Activated CD4-positive, alpha-beta T cell treated with anti-CD3 and anti-CD28 coated beads, Interleukin-2, amount 10 ng/mL, durations not matched to agents 7 days and 5 days (primary cell): ENCODE results near the gene CTNNA3. TPM values are rescaled to one million over a fixed set of nuclear protein-coding genes. Genes with fewer than 3 reads are reported as not detected.

Experiments
- CTCF ChIA-PET: fragments of 350-600 bp; sonication (Branson Sonifier 250); formaldehyde crosslinking; loops from one replicate; lab custom pipeline; 2021; ENCODE audit warnings: antibody characterized with exemption; lab: Charles Lee
- POLR2A ChIA-PET: fragments of 350-600 bp; sonication (Branson Sonifier 250); formaldehyde crosslinking; loops from one replicate; lab custom pipeline; 2021; ENCODE audit warnings: antibody characterized with exemption; lab: Charles Lee
- DNase-seq: peaks from one replicate; pipeline ENCODE4 v3.0.0-alpha.2; 2020
- H3K27ac Mint-ChIP-seq: one replicate; pipeline ENCODE4 v1.8.0; 2021; ENCODE audit warnings: mild to moderate bottlenecking, moderate library complexity, mixed read lengths
- H3K27me3 Mint-ChIP-seq: one replicate; pipeline ENCODE4 v1.8.0; 2021; ENCODE audit warnings: mixed read lengths
- H3K36me3 Mint-ChIP-seq: one replicate; pipeline ENCODE4 v1.8.0; 2021; ENCODE audit warnings: low read depth, mixed read lengths
- H3K4me1 Mint-ChIP-seq: one replicate; pipeline ENCODE4 v1.8.0; 2021; ENCODE audit warnings: mixed read lengths
- H3K4me3 Mint-ChIP-seq: one replicate; pipeline ENCODE4 v1.8.0; 2021; ENCODE audit warnings: mild to moderate bottlenecking, moderate library complexity, mixed read lengths
- H3K9me3 Mint-ChIP-seq: one replicate; pipeline ENCODE4 v1.8.0; 2021; ENCODE audit warnings: mixed read lengths
- total RNA-seq, 2 experiments: library from RNA; stranded (reverse); gene quantifications; one replicate each; pipeline ENCODE4 v1.2.3, GENCODE V29; 2021

Gene CTNNA3
- total RNA-seq, 2 experiments from 2014 or later = 0.57 to 0.58 TPM

DNA sequence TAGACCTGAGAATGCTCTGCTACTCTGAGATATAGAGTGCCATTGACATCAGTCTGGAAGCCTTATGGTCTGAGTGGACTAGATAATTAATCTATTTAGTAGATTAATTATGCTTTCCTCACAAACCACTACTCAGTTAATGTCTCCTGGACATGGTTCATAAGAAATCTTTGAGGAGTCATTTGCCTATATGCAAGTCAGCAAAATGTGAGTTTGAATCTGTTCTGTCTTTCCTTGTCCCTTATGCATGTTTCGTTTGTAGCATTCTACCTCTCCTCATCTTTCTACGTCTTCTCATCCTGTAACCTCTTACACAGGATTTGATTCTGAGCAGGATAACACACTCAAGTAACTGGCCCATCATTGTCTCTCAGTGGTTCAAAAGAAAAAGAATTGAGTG lies 1505.6 kb downstream of the CTNNA3 start:
- no peak overlapping the region for H3K4me3 Mint-ChIP-seq
- no peaks in the 10 kb centered on the region for H3K9me3 Mint-ChIP-seq
- POLR2A ChIA-PET = no interaction called here
- no peaks in the 10 kb centered on the region for H3K4me1 Mint-ChIP-seq
- H3K27ac Mint-ChIP-seq = no peak overlapping the region
- H3K36me3 Mint-ChIP-seq = no peaks in the 10 kb centered on the region
- H3K27me3 Mint-ChIP-seq = no peaks in the 10 kb centered on the region
- no peak for DNase-seq
- CTCF ChIA-PET = no interaction called here

GRCh38 chr10:66189271-66189670 lies 1506.7 kb downstream of the CTNNA3 start:
- CTCF ChIA-PET = interaction anchor here (0.7 kb wide), 1 partner anchor 1511 kb away, joined by 3 read pairs; no protein-coding TSS in a partner anchor
- no peak for DNase-seq
- H3K27ac Mint-ChIP-seq = no peak overlapping the region
- H3K27me3 Mint-ChIP-seq = no peaks in the 10 kb centered on the region
- no peak overlapping the region for H3K4me3 Mint-ChIP-seq
- no peaks in the 10 kb centered on the region for H3K36me3 Mint-ChIP-seq
- no peaks in the 10 kb centered on the region for H3K4me1 Mint-ChIP-seq
- POLR2A ChIA-PET = no interaction called here
- no peaks in the 10 kb centered on the region for H3K9me3 Mint-ChIP-seq

GRCh38 chr10:66187053-66187733 lies 1508.8 kb downstream of the CTNNA3 start:
- H3K9me3 Mint-ChIP-seq = no peaks in the 10 kb centered on the region
- H3K36me3 Mint-ChIP-seq = no peaks in the 10 kb centered on the region
- H3K27ac Mint-ChIP-seq = no peak overlapping the region
- H3K27me3 Mint-ChIP-seq = no peaks in the 10 kb centered on the region
- ChIA-PET CTCF (no interaction called here), POLR2A (no interaction called here)
- no peaks in the 10 kb centered on the region for H3K4me1 Mint-ChIP-seq
- no peak for DNase-seq
- no peak overlapping the region for H3K4me3 Mint-ChIP-seq

GRCh38 chr10:66183028-66183427 lies 1513.0 kb downstream of the CTNNA3 start:
- Mint-ChIP-seq H3K36me3 (no peaks in the 10 kb centered on the region), H3K27me3 (no peaks in the 10 kb centered on the region), H3K9me3 (no peaks in the 10 kb centered on the region), H3K4me1 (no peaks in the 10 kb centered on the region), H3K4me3 (no peak overlapping the region), H3K27ac (no peak overlapping the region)
- DNase-seq = no peak
- POLR2A ChIA-PET = no interaction called here
- CTCF ChIA-PET = no interaction called here

GRCh38 chr10:66180581-66181318 lies 1515.2 kb downstream of the CTNNA3 start:
- no peak overlapping the region for H3K4me3 Mint-ChIP-seq
- no peaks in the 10 kb centered on the region for H3K9me3 Mint-ChIP-seq
- POLR2A ChIA-PET = no interaction called here
- H3K36me3 Mint-ChIP-seq = no peaks in the 10 kb centered on the region
- H3K4me1 Mint-ChIP-seq = no peaks in the 10 kb centered on the region
- H3K27me3 Mint-ChIP-seq = no peaks in the 10 kb centered on the region
- DNase-seq = peak; percentile 47
- CTCF ChIA-PET = interaction anchor here (0.6 kb wide), 1 partner anchor 687 kb away, joined by 3 read pairs; no protein-coding TSS in a partner anchor
- no peak overlapping the region for H3K27ac Mint-ChIP-seq

DNA sequence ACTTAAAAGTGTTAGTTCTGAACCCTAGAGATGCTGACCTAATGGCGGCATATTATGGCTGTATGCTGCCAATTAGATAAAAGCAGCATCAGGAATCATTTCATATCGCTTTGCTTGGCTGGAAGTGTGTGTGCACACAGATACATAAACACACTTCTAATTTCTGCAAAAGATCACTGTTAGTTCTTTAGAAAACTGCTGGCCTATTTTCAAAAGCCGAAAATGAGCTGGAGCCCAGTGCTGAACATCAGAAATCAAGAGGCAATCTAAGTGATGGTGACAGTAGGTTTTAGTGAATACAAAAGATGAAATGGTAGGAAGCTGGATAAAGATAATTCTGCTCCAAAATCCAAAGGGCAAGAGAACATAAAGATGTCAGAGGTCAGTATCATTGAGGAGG lies 1516.0 kb downstream of the CTNNA3 start:
- no peaks in the 10 kb centered on the region for H3K9me3 Mint-ChIP-seq
- no peaks in the 10 kb centered on the region for H3K36me3 Mint-ChIP-seq
- CTCF ChIA-PET = interaction anchor here (0.6 kb wide), 1 partner anchor 686 kb away, joined by 3 read pairs; no protein-coding TSS in a partner anchor
- no peak for DNase-seq
- POLR2A ChIA-PET = no interaction called here
- no peak overlapping the region for H3K27ac Mint-ChIP-seq
- no peaks in the 10 kb centered on the region for H3K27me3 Mint-ChIP-seq
- H3K4me3 Mint-ChIP-seq = no peak overlapping the region
- no peaks in the 10 kb centered on the region for H3K4me1 Mint-ChIP-seq

DNA sequence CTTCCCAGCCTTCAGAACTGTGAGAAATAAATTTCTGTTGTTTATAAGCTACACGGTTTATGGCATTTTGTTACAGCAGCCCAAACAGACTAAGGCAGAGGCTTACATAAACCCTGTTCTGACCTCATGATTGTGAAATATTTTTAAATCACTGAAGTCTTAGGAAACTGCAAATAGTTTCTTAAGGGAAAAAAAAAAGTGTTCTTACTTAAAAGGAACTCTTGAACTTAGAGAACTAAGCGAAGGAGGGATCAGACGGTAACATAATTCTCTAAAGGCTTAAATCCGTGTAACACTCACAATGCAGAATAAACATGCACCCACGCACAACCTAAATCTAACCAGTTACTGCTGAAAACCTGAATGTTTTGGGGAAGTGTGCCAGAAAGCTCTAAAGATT lies 1519.2 kb downstream of the CTNNA3 start:
- ChIA-PET CTCF (no interaction called here), POLR2A (no interaction called here)
- no peak for DNase-seq
- Mint-ChIP-seq H3K36me3 (no peaks in the 10 kb centered on the region), H3K27me3 (no peaks in the 10 kb centered on the region), H3K4me1 (no peaks in the 10 kb centered on the region), H3K9me3 (no peaks in the 10 kb centered on the region), H3K4me3 (no peak overlapping the region), H3K27ac (no peak overlapping the region)

GRCh38 chr10:66167816-66168215 lies 1528.2 kb downstream of the CTNNA3 start:
- Mint-ChIP-seq H3K4me3 (no peak overlapping the region), H3K4me1 (no peaks in the 10 kb centered on the region), H3K9me3 (no peaks in the 10 kb centered on the region), H3K27ac (no peak overlapping the region), H3K36me3 (no peaks in the 10 kb centered on the region), H3K27me3 (no peaks in the 10 kb centered on the region)
- CTCF ChIA-PET = no interaction called here
- POLR2A ChIA-PET = no interaction called here
- DNase-seq = no peak

DNA sequence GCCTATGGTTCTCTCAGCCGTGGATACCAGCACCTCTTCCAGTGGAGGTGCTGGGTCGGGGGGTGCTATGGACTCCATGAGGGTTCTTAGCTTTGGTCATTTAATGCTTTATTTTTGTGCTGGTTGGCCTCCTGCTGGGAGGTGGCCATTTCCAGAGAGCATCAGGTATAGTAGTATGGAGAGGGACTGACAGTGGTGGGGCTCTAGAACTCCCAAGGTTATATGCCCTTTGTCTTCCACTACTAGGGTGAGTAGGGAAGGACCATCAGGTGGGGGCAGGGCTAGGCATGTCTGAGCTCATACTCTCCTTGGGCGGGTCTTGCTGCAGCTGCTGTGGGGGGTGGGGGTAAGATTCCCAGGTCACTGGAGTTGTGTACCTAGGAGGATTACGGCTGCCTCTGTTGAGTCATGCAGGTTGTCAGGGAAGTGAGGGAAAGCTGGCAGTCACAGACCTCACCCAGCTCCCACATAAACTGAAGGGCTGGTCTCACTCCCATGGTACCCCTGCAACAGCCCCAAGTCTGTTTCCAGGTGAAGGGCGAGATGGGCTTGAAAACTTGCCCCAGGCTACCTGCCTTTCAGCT lies 1533.3 kb downstream of the CTNNA3 start:
- no peaks in the 10 kb centered on the region for H3K36me3 Mint-ChIP-seq
- CTCF ChIA-PET = no interaction called here

DNA sequence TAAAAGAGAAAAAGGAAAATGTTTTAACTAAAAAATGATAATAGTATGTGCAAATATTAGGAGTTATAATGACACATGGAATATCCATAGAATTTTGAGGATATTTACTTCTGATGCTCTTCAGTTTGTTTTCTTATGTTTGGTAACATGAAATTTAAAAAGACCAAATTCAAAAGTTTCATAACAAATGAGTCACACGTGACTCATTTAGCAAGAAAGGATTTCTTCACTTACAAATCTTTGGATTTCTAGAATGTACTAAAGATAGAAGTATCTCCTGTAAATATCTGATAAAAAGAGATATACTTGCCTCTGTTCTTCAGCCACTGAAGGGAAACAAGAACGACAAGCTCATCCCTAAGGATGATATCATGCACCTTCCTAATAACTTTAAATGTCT lies 1544.6 kb downstream of the CTNNA3 start:
- H3K4me1 Mint-ChIP-seq = no peaks in the 10 kb centered on the region
- H3K4me3 Mint-ChIP-seq = no peak overlapping the region
- no peaks in the 10 kb centered on the region for H3K9me3 Mint-ChIP-seq
- ChIA-PET CTCF (no interaction called here), POLR2A (no interaction called here)
- no peaks in the 10 kb centered on the region for H3K27me3 Mint-ChIP-seq
- DNase-seq = no peak
- H3K27ac Mint-ChIP-seq = no peak overlapping the region
- H3K36me3 Mint-ChIP-seq = no peaks in the 10 kb centered on the region

More for the DNA sequence above, 1533.3 kb downstream of the CTNNA3 start:
- H3K4me3 Mint-ChIP-seq = no peak overlapping the region
- H3K4me1 Mint-ChIP-seq = no peaks in the 10 kb centered on the region
- H3K9me3 Mint-ChIP-seq = no peaks in the 10 kb centered on the region
- H3K27me3 Mint-ChIP-seq = no peaks in the 10 kb centered on the region
- no peak overlapping the region for H3K27ac Mint-ChIP-seq
- POLR2A ChIA-PET = no interaction called here
- no peak for DNase-seq

GRCh38 chr10:66148312-66148711 lies 1547.7 kb downstream of the CTNNA3 start:
- no peak overlapping the region for H3K4me3 Mint-ChIP-seq
- H3K27me3 Mint-ChIP-seq = no peaks in the 10 kb centered on the region
- no peak overlapping the region for H3K27ac Mint-ChIP-seq
- no peaks in the 10 kb centered on the region for H3K36me3 Mint-ChIP-seq
- no peaks in the 10 kb centered on the region for H3K9me3 Mint-ChIP-seq
- no peaks in the 10 kb centered on the region for H3K4me1 Mint-ChIP-seq
- ChIA-PET POLR2A (no interaction called here), CTCF (no interaction called here)
- no peak for DNase-seq

GRCh38 chr10:66144016-66144415 lies 1552.0 kb downstream of the CTNNA3 start:
- no peaks in the 10 kb centered on the region for H3K4me1 Mint-ChIP-seq
- CTCF ChIA-PET = no interaction called here

DNA sequence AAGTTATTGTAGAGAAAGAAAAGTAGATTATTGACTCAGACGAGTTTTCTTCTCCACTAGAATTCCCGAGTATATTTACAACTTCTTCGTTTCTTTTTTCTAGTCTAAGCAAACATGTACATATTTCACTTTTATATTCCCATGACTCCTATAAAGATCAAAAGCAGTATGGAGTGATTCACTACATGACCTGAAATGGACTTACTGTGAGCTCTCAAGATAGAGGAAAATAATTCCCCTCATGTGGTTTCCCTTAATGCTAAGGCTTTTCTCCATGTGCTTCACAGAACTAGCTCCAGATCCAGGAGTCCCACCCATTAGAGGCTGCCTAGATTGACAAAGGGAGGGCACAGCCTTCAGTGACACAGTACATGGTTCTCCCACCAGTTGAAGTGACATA lies 1593.2 kb downstream of the CTNNA3 start:
- no peaks in the 10 kb centered on the region for H3K4me1 Mint-ChIP-seq
- no peaks in the 10 kb centered on the region for H3K9me3 Mint-ChIP-seq
- CTCF ChIA-PET = no interaction called here
- POLR2A ChIA-PET = no interaction called here
- H3K27me3 Mint-ChIP-seq = no peaks in the 10 kb centered on the region
- H3K36me3 Mint-ChIP-seq = no peaks in the 10 kb centered on the region
- DNase-seq = no peak
- H3K4me3 Mint-ChIP-seq = no peak overlapping the region
- H3K27ac Mint-ChIP-seq = no peak overlapping the region

More at GRCh38 chr10:66144016-66144415, 1552.0 kb downstream of the CTNNA3 start:
- Mint-ChIP-seq H3K9me3 (no peaks in the 10 kb centered on the region), H3K36me3 (no peaks in the 10 kb centered on the region), H3K4me3 (no peak overlapping the region), H3K27me3 (no peaks in the 10 kb centered on the region), H3K27ac (no peak overlapping the region)
- DNase-seq = no peak
- POLR2A ChIA-PET = no interaction called here
